ENCODE data around the gene NME1. TPM values are rescaled to one million over a fixed set of nuclear protein-coding genes. Genes with fewer than 3 reads are reported as not detected.
"Not testable (repeated sequence)": the region's sequence is repeated elsewhere in the genome, so short reads cannot be mapped to it uniquely, and the experiment has no call there.

NME1 gene
- total RNA-seq, result 10 to 100 TPM; 12.9 to 52.0 (median 21.8) TPM
- 100 to 1,000 TPM in 1 of 2 donors, 10 to 100 TPM in 1; 31.8 to 169 TPM for polyA plus RNA-seq
- long read RNA-seq, donor 1, transcript NME1-203 (5 exons, 940 nt), result major isoform, 7 of 10 reads
- long read RNA-seq, donor 1, partial matches to known transcripts, result 1 of 10 reads
- long read RNA-seq, donor 1, other reads (novel, unspliced or antisense), result 0 of 10 reads
- long read RNA-seq, donor 2, transcript NME1-203 (5 exons, 940 nt), result major isoform, 14 of 18 reads
- long read RNA-seq, donor 2, partial matches to known transcripts, result 3 of 18 reads
- long read RNA-seq, donor 2, other reads (novel, unspliced or antisense), result 0 of 18 reads
- long read RNA-seq, donor 3, transcript NME1-203 (5 exons, 940 nt), result major isoform, 7 of 14 reads
- long read RNA-seq, donor 3, partial matches to known transcripts, result 6 of 14 reads
- long read RNA-seq, donor 3, other reads (novel, unspliced or antisense), result 0 of 14 reads

- DNase-seq (peak; percentile 92 to 98), ATAC-seq (peak; percentile 96 to 99 (median 98))
- intact Hi-C loops (cut with DNase I), result loop anchor here (1.0 to 10.0 kb wide), 9 partner anchors 32 to 309 kb away; partner anchors contain the start of gene SPAG9 (in 3 of the 10)
- Histone ChIP-seq H3K36me3 (peaks cover 0 to 28% (median 0%) of the 10 kb centered on the region in 9 donors), H3K4me3 (peak within 1 kb of the TSS; percentile 51 to 90 (median 71)), H3K9me3 (no peaks in the 10 kb centered on the region), H3K4me1 (peaks cover 0 to 22% (median 12%) of the 10 kb centered on the region in 9 donors), H3K27ac (peak within 1 kb of the TSS; percentile 72 to 91 (median 82)), H3K27me3 (no peaks in the 10 kb centered on the region)
- TF ChIP-seq, protein P1, sequence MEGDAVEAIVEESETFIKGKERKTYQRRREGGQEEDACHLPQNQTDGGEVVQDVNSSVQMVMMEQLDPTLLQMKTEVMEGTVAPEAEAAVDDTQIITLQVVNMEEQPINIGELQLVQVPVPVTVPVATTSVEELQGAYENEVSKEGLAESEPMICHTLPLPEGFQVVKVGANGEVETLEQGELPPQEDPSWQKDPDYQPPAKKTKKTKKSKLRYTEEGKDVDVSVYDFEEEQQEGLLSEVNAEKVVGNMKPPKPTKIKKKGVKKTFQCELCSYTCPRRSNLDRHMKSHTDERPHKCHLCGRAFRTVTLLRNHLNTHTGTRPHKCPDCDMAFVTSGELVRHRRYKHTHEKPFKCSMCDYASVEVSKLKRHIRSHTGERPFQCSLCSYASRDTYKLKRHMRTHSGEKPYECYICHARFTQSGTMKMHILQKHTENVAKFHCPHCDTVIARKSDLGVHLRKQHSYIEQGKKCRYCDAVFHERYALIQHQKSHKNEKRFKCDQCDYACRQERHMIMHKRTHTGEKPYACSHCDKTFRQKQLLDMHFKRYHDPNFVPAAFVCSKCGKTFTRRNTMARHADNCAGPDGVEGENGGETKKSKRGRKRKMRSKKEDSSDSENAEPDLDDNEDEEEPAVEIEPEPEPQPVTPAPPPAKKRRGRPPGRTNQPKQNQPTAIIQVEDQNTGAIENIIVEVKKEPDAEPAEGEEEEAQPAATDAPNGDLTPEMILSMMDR (IDR thresholded peaks at IDR 0.05), result peak; percentile 55 to 96 (median 76)
- 0 to 1% methylated on average over 57 to 60 of the region's 60 CpGs for WGBS, 2 donors
Measured at GRCh38 chr17:51153210-51154072, at the start of gene NME1. Gene NME1, plus strand, starts transcription at chr17:51153559. Its CDS starts 2,096 bp downstream, at chr17:51155655.

GRCh38 chr17:51107778-51108177 lies 45.6 kb upstream of the NME1 start:
- H3K4me1 ChIP-seq, result peaks cover 3 to 48% (median 18%) of the 10 kb centered on the region in 9 donors
- intact Hi-C loops (cut with DNase I), result no loop called here
- H3K36me3 ChIP-seq, result peaks cover 0 to 12% (median 0%) of the 10 kb centered on the region in 9 donors
- H3K4me3 ChIP-seq, result no peak overlapping the region
- DNase-seq (no peak), ATAC-seq (no peak)
- 91 to 100% methylated on average over 1 of the region's 1 CpG for WGBS, 2 donors
- TF ChIP-seq, protein P1 (IDR thresholded peaks at IDR 0.05), result no peak
- no peaks in the 10 kb centered on the region for H3K27me3 ChIP-seq
- no peak overlapping the region for H3K27ac ChIP-seq
- H3K9me3 ChIP-seq, result no peaks in the 10 kb centered on the region

DNA sequence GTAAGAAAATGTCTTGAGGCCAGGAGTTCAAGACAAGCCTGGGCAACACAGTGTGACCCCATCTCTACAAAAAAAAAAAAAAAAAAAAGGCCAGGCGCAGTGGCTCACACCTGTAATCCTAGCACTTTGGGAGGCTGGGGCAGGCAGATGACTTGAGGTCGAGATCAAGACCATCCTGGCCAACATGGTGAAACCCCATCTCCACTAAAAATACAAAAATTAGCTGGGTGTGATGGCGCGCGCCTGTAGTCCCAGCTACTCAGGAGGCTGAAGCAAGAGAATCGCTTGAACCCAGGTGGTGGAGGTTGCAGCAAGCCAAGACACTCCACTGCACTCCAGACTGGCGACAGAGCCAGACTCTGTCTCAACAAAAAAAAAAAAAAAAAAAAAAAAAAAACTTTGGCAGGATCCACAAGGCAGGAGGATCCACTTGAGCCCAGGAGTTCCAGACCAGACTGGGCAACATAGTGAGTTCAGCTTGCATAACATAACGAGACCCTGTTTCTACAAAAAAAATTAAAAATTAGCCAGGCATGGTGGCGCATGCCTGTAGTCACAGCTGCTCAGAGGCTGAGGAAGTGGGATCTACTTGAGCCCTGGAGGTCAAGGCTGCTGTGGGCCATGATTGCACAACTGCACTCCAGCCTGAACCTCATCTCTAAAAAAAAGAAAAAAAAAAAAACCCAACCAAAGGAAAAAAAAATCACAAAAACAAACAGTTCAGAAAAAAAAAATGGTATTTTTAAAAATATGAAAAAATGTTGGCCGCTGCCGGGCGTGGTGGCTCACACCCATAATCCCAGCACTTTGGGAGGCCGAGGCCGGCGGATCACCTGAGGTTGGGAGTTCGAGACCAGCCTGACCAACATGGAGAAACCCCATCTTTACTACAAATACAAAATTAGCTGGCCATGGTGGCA lies 40.8 kb upstream of the NME1 start:
- intact Hi-C loops (cut with DNase I); H3K4me3 ChIP-seq; H3K9me3 ChIP-seq; H3K27me3 ChIP-seq: not testable (repeated sequence)
- 79 to 85% methylated on average over 16 of the region's 16 CpGs for WGBS, 2 donors
- H3K4me1 ChIP-seq, result peaks cover under 1 to 41% (median 22%) of the 10 kb centered on the region in 9 donors
- H3K27ac ChIP-seq, result peak overlapping the region in 7 of 10 donors; percentile 17 to 62 (median 32)
- DNase-seq (peak; percentile 39 to 41), ATAC-seq (peak; percentile 76 to 92 (median 85))
- peaks cover 0 to 12% (median 0%) of the 10 kb centered on the region in 9 donors for H3K36me3 ChIP-seq

DNA sequence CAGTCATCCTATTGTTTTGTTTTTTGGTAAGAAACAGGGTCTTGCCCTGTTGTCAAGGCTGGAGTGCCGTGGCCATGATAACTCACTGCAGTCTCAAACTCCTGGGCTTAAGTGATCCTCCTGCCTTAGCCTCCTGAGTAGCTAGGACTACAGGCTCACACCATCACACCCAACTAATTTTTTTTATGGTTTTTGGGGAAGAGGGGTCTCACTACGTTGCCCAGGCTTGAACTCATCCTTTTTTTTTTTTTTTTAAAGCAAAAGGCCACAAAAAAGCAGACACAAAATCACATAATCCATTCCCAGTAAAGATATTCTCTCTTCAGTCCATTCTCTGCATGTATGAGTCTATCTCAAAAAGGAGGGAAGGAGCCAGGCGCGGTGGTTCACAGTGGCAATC lies 38.2 kb upstream of the NME1 start:
- Histone ChIP-seq H3K27me3 (no peaks in the 10 kb centered on the region), H3K4me1 (peaks cover 13 to 58% (median 42%) of the 10 kb centered on the region in 9 donors), H3K4me3 (no peak overlapping the region), H3K27ac (no peak overlapping the region), H3K9me3 (no peaks in the 10 kb centered on the region), H3K36me3 (peaks cover 0 to 9% (median 0%) of the 10 kb centered on the region in 9 donors)
- TF ChIP-seq, protein P1 (IDR thresholded peaks at IDR 0.05), result no peak
- intact Hi-C loops (cut with DNase I), result loop anchor here in 1 of 10 donors (5.0 kb wide), 1 partner anchor 58 kb away; no protein-coding TSS in a partner anchor
- WGBS, 2 donors, result 89 to 93% methylated on average over 4 of the region's 4 CpGs
- ATAC-seq (no peak), DNase-seq (no peak)
